AG04449 (cell line): ENCODE measurements around the gene RAC2.

Experiments used
- CTCF ChIA-PET: fragments of 350-600 bp; formaldehyde crosslinking; extraction: SDS; loops from one replicate; lab custom pipeline; 2021; ENCODE audit warnings: antibody characterized with exemption; lab: Yijun Ruan, JAX
- POLR2A ChIA-PET: fragments of 400-600, 350-600 bp; formaldehyde crosslinking; extraction: SDS; loops from one replicate; lab custom pipeline; 2020; ENCODE audit warnings: antibody characterized with exemption, inconsistent platforms; lab: Yijun Ruan, JAX
- DNase-seq: peaks from one replicate; pipeline ENCODE4 v3.0.0-alpha.2; 2010; ENCODE audit warnings: low read depth, low spot score
- H3K4me3 ChIP-seq: 2 replicates; pipeline ENCODE4 v1.5.1; 2011; ENCODE audit warnings: low read depth, mild to moderate bottlenecking, control low read depth, low read length
- TF ChIP-seq, protein P1 (sequence below): IDR thresholded peaks from one replicate; pipeline ENCODE4 v1.5.1; 2011; ENCODE audit warnings: mild to moderate bottlenecking, moderate library complexity, low read length, control low read depth, inconsistent platforms; ENCODE audit not compliant: insufficient read depth; ENCODE audit errors: missing control alignments

The RAC2 gene

DNA sequence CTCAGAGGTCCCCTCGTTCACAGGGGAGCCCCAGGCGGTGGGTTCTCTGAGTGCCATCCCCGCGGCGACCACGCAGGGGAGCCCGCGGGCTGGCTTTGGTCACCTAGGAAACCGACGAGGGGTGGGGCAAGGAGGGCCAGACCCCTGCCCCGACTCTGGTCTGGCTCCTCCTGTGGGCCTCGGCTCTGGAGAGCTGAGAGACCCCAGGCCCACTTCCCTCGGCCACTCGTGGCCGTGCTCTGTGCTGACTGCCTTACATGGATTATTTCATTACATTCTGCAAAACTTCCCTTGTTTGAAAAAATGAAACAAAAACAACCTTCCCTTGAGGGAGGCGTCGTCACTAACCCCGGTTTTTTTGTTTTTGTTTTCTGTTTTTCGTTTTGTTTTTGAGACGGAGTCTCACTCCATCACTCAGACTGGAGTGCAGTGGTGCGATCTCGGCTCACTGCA lies 23.1 kb upstream of the RAC2 start:
- ChIA-PET POLR2A (no interaction called here), CTCF (interaction anchor here (0.7 to 7.3 kb wide), 22 partner anchors 6 to 403 kb away, joined by 3 to 126 read pairs (median 4); partner anchors contain the start of gene CYTH4)
- H3K4me3 ChIP-seq, result peak overlapping the region; percentile 52
- TF ChIP-seq, protein P1, sequence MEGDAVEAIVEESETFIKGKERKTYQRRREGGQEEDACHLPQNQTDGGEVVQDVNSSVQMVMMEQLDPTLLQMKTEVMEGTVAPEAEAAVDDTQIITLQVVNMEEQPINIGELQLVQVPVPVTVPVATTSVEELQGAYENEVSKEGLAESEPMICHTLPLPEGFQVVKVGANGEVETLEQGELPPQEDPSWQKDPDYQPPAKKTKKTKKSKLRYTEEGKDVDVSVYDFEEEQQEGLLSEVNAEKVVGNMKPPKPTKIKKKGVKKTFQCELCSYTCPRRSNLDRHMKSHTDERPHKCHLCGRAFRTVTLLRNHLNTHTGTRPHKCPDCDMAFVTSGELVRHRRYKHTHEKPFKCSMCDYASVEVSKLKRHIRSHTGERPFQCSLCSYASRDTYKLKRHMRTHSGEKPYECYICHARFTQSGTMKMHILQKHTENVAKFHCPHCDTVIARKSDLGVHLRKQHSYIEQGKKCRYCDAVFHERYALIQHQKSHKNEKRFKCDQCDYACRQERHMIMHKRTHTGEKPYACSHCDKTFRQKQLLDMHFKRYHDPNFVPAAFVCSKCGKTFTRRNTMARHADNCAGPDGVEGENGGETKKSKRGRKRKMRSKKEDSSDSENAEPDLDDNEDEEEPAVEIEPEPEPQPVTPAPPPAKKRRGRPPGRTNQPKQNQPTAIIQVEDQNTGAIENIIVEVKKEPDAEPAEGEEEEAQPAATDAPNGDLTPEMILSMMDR, result peak; percentile 89
- DNase-seq, result no peak

DNA sequence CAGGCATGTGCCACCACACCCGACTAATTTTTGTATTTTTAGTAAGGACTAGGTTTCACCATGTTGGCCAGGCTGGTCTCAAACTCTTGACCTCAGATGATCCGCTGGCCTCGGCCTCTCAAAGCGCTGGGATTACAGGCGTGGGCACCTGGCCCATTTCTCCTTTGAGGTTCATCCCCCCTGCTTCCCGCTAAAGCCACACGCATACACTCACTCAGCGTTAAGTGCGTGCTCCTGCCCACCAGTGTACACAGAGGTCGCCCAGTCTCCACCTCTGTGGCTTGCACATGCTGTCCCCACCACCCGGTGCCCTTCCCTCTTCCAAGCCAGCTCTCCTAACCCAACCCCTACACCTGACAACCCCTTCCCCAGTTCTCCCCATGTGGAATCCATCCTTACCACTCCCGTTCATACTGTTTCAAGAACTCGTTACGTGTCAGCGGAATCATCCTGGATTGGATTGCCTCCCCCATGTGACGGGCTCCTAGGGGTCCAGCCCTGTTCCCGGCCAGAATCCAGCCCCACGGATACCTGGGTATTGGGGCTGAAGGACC lies 22.6 kb upstream of the RAC2 start:
- CTCF ChIA-PET, result interaction anchor here (0.7 to 7.3 kb wide), 19 partner anchors 6 to 267 kb away, joined by 3 to 126 read pairs (median 3); partner anchors contain the start of gene CYTH4
- TF ChIP-seq, protein P1, result no peak
- no peak for DNase-seq
- POLR2A ChIA-PET, result no interaction called here
- peak overlapping the region; percentile 19 for H3K4me3 ChIP-seq

DNA sequence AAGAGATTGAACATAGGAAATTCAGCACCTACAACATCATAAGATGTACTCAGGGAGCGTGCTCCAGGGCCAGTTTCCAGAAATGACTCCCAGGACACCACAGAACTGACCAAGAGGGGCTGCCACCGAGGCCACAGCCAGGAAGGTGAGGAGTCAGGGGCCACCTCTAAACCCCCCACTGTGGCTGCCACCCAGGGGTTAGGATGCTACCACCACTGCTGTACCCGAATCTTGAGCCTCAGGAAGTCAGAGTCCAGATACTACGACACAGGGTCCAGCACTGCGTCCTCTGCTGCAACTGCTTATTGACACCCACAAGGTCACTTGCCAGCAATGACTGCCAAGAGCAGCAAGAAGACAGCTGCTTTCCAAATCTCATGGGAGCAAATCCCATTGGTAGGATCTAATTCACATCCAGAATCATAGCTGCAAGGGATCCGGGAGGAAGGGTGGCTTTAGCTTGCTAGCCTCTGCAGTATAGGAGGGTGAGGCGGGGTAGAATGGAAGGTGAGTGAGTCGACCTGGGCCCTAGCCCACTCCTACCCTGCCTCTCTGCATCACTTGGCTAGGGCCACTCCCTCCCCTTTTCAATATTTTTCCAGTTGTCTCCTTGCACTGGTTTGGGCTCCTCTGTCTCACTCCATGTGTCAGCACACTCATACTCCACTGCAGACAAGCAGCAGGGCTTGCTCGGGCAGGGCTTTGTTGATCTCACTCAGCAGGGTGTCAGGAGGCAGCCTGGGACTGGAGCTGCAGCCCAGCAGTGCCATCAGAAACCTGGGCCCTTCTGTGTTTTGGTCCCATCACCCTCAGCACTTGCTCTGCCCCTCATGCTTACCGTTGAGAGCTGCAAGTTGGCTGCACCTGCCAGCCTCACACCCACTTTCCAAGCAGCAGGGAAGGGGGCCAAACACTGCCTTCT lies 20.2 kb upstream of the RAC2 start:
- no peak for DNase-seq
- POLR2A ChIA-PET, result no interaction called here
- CTCF ChIA-PET, result interaction anchor here (0.7 to 1.2 kb wide), 2 partner anchors 9 to 19 kb away, joined by 3 to 4 read pairs; no protein-coding TSS in a partner anchor
- TF ChIP-seq, protein P1, result no peak
- no peak overlapping the region for H3K4me3 ChIP-seq

GRCh38 chr22:37262346-37262745 lies 18.3 kb upstream of the RAC2 start:
- no peak for DNase-seq
- ChIA-PET POLR2A (no interaction called here), CTCF (interaction anchor here (0.6 to 5.5 kb wide), 11 partner anchors 8 to 470 kb away, joined by 3 to 162 read pairs (median 41); partner anchors contain the start of genes CYTH4 and RAC2)
- H3K4me3 ChIP-seq, result no peak overlapping the region
- TF ChIP-seq, protein P1, result no peak

- CTCF ChIA-PET, result interaction anchor here (0.6 to 5.5 kb wide), 52 partner anchors 9 to 498 kb away, joined by 3 to 162 read pairs (median 4); partner anchors contain the start of genes CYTH4, GGA1, IFT27 and RAC2
- POLR2A ChIA-PET, result interaction anchor here (0.7 kb wide), 1 partner anchor 41 kb away, joined by 3 read pairs; no protein-coding TSS in a partner anchor
- no peak overlapping the region for H3K4me3 ChIP-seq
- no peak for DNase-seq
- TF ChIP-seq, protein P1, result peak; percentile 92
These were observed 16.9 kb upstream of the RAC2 start for GRCh38 chr22:37260901-37261336.
